ENCODE results near the gene SNN.

SNN gene

DNA sequence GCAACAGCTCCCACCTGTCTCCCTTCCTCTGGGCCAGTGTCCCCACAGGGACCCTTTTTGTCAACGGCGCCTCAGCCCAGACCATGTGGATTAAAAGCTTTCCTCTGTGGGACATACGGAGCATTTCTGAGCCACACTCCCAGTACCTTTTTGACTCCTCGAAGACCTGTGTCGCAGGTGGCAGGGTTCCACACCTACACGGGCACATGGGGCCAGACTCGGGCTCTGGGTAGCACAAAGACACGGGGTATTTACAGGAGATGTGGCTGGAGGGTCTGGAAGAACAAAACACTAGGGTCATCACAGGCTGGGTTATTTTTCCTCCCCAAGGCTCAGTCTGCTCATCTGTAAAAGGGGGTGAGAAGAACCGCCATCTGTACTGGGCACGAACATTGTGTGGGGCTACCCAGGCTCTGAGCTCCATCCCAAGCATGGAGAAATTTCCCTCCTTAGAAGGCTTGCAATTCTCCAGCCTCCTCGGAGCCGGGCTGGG lies 32.5 kb upstream of the SNN start:
- no peak for DNase-seq

DNA sequence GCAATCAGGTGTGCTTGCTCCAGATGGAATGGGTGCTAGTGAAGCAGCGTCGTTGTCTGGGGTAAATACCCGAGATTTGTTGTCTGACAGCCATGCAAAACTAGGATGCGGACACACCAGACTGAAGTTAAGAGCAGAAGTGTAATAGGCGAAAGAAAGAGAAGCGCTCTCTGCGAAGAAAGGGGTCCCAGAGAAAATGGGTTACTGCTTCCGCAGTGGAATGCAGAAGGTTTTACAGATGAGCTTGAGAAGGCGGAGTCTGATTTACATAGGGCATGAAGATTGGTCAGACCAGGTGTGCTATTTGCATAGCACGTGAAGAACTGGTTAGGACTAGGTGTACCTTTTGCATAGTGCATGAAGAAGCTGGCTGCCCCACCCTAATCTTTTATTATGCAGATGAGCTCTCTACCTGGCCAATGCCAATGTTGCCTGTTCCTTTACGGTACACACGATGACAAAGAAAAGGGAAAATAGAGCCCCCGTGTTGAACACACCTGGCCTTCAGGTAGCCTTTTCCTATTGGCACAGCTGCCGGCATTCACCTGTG lies 32.0 kb upstream of the SNN start:
- DNase-seq, result no peak

DNA sequence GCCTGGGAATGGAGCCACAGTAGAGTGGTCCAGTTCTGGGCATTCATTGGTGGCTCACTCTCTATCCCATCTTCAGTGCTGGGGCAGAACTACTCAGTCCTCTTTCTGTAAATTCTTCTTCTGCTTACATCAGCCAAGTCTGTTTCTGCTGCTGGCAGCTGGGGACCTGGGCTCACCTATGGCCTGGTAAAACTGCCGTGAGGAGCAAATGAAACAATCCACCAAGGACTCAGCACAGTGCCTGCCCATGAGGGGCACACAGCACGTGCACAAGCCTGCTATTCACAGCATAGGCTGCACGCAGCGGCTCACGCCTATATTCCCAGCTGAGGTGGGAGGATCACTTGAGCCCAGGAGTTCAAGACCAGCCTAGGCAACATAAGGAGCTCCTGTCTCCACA lies 30.9 kb upstream of the SNN start:
- no peak for DNase-seq

DNA sequence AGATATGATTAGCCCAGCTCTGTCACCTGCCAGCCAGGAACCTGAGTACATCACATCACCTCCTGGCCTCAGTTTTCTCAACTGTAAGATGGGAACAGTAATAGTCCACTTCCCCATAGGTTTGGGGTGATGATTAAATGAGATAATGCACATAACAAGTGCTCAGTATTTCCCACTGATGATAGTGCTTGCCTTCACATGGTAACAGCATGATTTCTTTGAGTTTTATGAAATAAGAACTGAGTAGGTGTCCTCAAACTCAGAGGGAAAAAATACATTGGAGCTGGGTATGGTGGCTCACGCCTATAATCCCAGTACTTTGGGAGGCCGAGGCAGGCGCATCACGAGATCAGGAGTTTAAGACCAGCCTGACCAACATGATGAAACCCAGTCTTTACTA lies 30.1 kb upstream of the SNN start:
- peak; percentile 55 for DNase-seq

DNA sequence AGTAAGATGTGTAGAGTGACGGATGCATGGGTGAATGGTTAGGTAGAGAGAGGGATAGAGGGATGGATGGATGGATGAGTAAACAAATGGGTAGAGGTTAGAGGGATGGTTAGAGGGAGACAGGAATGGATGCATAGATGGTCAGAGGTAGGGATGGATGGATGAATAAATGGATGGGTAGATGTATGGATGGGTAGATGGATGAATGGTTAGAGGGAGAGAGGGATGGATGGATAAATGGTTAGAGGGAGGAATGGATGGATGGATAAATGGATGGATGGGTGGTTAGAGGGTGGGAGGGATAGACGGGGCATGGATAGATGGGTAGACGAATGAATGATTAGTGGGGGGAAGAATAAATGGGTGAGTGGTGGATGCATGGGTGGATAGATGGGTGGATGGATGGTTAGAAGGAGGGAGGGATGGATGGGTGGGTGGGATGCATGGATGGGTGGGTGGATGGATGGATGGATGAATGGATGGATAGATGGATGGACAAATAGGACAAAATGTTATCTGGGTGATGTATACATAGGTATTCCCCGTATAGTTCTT lies 29.2 kb upstream of the SNN start:
- DNase-seq, result no peak

DNA sequence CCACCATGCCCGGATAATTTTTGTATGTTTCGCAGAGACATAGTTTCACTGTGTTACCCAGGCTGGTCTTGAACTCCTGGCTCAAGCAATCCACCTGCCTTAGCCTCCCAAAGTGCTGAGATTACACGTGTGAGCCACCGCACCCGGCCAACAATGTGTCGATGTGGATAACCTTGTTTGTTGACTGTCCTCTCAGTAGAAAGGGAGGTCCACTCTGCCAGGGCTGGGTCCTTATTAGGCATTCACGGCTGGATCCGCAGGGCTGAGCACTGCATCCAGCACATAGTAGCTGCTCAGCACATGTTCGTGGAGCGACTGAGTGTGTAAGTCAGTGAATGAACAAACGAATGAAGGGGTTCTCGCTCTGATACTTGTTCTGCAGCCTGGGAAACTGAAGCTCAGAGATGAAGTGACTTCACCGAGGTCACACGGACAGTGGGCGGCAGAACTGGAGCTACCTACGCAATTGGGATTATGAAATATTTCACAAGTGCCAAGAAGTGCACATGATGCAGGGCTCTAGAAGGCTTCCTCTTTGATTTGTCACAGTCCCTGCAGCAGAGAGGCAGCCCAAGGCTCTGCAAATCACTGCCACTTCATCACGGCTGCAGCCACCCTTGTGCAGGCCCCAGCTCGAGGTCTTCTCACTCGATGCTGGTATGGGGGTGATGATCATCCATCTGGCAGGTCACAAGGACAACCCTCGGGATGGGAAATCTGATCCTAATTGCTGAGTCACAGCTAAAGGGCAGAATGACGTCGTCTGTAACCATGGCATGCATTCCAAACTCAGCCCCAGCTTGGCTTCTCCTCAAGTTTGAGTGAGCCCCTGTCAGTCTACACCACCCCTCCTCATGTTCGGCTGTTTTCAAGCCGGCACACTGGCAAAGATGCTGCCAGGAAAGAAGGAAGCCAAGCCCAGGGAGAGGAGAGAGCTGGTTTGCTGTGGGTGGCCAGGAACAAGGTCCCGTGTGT lies 28.0 kb upstream of the SNN start:
- DNase-seq, result peak; percentile 99

DNA sequence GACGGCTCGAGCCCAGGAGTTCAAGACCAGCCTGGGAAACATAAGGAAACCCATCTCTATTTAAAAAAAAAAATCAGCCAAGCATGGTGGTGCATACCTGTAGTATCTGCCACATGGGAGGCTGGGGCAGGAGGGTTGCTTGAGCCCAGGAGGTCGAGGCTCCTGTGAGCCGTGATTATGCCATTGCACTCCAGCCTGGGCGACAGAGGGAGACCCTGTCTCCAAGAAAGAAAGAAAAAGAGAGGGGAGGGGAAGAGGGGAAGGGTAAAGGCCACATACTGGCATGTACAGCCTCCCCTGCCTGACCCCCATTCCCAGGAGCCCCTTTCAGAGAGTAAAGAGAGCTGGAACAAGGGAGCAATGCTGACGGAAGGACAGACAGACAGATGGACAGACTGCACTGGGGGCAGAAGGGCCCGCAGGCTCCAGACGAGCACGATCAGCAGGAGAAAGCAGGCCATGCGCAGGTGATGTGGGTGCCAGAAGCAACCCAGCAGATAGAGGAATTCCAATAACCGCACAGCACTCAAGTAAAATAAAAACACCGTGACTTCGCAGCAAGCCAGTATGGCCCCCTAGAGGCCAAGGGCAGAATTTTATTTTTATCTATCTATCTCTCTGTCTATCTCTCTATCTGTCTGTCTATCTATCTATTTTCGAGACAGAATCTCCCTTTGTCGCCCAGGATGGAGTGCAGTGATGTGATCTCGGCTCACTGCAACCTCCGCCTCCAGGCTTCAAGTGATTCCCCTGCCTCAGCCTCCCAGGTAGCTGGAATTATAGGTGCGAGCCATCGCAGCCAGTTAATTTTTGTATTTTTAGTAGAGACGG lies 27.1 kb upstream of the SNN start:
- DNase-seq, result peak; percentile 81

DNA sequence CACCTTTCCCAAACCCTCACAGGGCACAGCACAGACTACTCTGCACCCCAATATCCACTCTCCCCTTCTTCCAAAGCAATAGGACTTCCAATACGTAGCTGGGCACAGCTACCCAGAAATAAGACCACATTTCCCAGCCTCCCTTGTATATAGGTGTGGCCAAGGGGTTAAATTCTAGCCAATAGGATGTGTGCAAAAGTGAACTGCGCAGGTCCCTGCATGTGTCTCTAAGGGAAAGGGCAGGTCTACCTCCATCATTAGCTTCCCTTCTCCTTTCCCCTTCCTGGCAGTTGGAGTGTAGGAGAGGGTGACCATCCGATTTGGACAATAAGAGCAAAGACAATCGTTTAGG lies 25.5 kb upstream of the SNN start:
- DNase-seq, result no peak

DNA sequence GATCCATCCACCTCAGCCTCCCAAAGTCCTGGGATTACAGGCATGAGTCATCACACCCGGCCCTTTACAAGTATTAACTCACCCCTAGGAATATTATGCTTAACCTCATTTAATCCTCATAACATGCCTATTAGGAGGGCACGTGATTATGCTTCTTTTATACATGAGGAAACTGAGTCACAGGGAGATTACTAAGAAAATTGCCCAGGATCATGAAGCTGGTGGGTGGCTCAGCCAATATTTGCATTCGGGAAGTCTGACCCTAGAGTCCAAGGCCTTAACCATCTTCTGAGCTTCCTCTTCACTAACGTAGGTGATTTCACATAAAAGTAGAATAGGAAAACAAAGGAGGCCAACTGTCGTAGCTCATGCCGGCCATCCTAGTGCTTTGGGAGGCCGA lies 19.0 kb upstream of the SNN start:
- DNase-seq, result peak; percentile 66

DNA sequence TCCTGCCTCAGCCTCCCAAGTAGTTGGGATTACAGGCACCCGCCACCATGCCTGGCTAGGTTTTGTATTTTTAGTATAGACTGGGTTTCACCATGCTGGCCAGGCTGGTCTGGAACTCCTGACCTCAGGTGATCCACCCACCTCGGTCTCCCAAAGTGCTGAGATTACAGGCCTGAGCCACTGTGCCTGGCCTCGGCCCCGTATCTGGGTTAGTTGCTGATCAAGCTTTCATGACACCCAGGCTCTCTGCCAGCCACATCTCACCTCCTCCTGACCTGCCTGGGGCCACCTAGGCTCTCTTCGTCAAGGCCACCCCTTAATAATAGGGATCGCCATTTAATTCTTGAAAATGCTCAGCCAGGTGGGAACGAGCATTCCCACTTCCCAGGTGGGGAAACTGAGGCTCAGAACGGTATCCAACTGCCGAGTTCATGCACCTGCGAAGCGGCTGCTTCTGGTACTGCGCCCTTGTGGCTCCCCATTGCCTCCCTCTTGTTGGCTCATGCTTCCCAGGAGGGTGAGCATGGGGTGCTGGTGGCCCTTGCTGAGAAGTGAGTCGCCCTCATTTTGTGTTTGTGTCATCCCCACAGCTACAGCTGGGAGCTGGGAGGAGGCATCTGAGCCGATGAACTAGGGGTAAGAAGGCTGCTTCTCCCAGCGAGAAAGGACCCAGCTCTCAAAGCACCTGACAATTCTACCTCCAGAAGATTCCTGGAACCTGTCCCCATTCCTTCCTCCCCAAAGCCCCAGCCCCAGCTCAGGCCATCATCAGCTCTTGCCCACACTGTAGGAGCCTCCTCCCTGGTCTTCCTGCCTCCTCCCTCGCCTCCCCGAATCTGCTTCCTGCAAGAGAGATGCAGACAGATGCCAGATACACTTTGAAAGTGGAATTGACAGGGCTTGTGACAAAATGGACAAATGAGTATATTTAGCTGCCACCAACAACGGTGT lies 17.3 kb upstream of the SNN start:
- peak; percentile 34 for DNase-seq

DNA sequence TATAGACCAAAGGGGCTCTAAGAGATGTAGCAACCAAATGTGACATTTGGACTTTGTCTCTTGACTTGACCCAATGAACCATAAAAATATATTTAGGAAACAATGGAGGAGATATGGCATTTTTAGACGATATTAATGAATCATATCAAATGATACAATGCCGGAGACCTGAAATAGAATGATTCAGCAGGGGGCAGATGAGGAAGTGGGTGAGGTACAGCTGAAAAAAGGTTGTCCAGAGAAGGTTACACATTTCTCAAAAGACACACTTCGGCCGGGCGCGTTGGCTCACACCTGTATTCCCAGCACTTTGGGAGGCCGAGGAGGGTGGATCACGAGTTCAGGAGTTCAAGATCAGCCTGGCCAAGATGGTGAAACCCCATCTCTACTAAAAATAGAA lies 16.5 kb upstream of the SNN start:
- peak; percentile 21 for DNase-seq

DNA sequence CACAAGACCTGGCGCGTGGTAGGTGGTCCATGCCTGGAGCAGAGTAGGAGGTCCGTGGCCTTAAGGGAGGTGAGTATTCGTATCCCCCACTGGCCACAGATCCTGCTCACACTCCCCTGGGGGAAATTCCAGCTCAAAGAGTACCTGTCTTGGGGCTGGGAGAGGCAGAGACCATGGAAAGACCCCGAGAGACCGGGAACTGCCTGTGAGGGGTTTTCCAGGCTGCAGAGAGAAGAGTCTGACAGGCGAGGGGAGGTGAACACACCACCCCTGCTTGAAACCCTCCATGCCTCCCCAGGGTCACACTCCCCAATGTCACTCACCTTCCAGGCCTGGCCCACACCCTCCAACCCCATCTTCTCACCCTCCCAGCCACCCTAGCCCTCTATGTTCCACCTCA lies 12.6 kb upstream of the SNN start:
- no peak for DNase-seq

DNA sequence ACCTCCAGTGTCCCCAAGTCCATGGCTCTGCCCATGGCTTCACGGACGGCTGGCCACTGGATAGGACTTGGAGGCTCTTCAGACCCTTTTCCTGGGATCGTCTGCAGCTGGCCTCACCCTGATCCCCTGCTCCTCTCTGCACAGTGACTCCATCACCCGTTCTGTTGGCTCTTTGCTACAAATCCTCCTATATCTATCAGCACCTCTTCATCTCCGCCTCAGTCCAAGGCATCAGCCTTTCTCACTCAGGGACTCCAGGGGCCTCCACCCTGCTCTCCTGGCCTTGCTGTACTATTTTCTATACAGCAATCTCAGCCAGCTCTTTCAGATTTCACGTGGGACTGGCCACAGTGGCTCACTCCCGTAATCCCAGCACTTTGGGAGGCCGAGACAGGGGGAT lies 10.7 kb upstream of the SNN start:
- DNase-seq, result no peak

DNA sequence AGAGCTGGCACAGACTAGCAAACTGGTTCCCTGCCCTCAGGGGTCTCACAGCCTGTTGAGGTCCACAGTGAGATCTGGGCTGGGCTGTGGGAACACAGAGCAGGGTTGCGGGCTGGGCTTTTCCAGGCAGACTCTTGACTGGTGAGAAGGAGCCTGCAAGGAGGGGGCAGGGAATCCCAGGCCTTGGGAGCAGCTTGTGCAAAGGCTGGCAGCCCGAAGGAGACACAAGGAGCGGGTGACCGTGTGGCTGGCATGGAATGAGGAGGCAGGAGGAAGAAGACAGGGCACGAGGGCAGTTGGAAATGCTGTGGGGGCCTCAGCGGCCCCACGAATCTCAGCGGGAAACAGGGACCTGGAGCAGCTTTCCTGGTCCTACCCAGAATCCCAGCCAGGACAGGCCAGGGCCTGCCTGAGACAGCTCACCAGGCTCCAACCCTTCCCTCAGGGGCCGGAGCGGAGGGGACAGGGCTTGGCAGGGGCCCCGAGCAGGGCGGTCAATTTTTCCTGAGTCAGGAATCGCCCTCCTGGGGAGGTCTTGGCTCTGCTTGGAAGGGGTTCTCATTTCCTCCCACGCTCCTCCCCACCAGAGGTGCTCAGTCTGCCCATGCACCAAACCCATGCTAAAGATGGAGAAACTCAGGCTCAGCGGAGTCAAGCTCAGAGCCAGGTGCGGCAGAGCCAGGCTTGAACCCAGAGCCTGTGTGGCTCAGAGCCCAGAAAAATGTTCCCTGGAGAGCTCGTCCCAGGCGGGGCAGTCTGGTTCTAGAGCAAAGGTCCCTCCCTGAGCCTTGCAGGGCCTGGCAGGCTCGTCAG lies 9.2 kb upstream of the SNN start:
- DNase-seq, result no peak

DNA sequence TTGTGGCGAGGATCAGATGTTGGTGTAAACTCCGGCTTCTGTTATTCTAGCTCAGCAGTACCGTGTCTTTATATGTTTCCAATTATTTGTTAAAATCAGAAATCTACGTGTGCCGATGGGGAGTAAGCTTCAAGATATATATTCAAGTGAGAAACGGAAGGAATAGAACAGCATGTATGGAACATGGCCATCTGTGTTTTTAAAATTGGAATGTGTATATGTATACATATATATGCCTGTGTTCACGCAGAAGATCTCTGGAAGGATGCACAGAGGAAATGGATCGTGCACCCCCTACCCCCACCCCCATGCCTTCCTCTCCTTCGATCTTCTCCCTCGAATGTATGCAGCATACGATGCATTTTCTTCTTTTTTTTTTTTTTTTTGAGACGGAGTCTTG lies 7.7 kb upstream of the SNN start:
- no peak for DNase-seq

DNA sequence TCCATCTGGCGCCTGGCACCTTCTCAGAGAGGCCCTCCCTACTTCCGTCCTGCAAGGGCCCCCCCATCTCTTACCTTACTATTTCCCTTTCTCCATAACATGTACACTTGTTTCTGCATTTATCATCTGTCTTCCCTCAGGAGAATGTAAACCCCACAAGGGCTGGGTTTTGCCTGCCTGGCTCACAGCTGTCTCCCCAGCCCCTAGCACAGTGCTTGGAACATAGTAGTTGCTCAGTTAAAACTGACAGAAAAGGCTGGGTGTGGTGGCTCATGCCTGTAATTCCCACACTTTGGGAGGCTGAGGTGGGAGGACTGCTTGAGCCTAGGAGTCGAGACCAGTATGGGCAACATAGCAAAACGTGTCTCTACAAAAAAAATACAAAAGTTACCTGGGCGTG lies 5.7 kb upstream of the SNN start:
- no peak for DNase-seq

DNA sequence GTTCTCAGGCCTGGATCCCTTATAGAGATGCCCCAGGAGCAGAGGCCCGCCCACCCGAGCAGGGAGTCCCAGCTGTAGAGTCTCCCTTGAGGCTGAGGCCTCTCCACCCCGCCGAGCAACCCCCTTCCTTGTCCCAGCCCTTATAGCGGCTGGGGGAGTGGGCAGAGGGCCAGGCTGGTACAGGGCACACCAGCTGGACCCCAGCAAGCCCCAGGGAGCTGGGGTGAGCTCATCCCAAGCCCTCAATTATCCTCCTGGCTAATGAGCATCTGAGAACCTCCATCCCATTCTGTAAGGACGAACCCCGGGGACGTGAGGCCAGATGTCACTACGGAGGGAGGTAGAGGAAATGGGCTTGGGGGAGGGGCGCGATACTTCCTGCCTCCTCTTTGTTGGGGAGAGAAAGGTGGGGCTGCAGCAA lies 3.2 kb upstream of the SNN start:
- DNase-seq, result no peak

DNA sequence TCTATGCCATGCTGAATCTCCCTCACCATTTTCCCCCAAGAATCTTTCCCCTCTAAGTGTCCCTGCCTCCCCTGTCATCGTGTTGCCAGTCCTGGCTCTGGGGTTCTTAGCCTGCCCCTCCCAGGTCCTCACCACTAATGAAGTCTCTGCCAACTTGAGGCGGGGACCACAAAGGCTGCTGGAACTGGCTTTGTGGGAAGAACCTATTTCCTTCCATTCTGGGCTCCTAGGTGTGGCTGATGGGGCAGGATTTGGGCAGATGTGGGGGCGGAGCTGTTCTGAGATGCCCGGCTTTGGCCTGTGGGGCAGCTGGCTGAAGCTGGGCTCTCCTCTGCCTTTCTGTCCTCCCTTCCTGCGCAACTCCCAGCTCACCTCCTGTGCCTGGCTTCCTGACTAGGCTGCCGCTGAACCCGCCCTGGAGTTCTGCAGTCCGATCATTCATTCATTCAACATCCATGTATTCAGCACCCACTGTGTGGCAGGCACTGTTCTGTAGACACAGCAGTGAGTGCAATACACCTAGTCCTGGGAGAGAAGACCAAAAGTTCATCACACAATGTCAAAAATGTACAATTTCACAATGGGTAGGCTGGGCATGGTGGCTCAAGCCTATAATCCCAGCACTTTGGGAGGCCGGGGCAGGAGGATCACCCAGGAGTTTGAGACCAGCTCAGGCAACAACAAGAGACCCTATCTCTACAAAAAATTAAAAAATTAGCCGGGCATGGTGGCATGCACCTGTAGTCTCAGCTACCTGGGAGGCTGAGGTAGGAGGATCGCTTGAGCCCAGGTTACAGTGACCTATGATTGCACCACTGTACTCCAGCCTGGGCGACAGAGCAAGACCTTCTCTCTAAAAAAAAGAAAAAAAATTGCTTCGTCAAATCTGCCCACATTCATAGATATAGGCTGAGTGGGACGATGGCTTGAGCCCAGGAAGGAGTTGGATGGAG lies 1.9 kb upstream of the SNN start:
- no peak for DNase-seq

DNA sequence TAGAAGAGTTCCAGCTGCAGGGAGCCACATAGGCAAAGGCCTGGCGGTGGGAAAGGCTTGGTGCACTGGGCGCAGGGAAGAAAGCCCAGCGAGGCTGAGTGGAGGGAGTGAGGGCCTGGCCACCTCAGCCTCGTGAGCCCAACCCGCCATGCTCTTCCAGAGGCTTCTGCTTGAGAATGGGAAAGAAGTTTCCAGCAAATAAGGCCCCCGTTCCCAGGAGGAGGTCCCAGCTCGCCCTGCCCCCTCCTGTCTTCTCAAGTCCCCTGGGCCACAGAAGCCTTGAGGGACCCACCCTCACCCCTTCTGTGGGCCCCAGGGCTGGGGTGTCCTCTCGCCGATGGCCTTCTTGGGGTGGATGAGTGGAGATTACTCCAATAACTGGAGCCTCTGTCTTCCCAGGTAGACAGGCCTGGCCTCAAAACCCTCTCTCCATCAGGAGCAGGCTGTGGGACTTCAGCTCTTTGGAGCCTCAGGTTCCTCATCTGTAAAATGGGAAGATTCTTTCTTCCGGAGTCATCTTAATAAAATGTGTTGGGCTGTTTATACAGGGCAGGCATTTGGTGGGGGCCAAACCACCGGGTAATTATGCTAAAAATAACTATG lies 933 bp upstream of the SNN start:
- no peak for DNase-seq
